Ammon's horn (tissue), 1 donor: ENCODE results near the gene NIF3L1.
"Not testable (repeated sequence)": the region's sequence is repeated elsewhere in the genome, so short reads cannot be mapped to it uniquely, and the experiment has no call there.

Experiments used
- DNase-seq: peaks from one replicate; pipeline ENCODE4 v3.0.0-alpha.2; 2016; ENCODE audit warnings: low spot score

Gene NIF3L1

DNA sequence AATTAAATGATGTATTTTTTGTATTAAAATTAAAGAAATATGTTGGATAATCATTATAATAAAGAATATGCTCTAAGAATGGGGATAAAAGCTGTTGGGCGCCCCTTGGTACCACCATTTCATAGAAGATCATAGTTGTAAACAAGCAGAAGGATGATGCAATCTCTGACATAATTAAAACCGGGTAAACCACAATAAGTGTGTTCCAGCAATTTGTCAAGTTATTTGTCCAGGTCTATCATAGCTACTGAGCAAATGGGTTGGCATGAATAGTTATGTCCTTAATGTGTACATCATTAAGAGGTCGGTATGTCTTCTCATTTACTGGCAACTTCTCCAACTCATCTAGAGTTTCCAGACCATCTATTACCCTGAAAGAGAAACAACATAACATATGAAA is 18.0 kb upstream of the NIF3L1 start:
- no peak for DNase-seq

DNA sequence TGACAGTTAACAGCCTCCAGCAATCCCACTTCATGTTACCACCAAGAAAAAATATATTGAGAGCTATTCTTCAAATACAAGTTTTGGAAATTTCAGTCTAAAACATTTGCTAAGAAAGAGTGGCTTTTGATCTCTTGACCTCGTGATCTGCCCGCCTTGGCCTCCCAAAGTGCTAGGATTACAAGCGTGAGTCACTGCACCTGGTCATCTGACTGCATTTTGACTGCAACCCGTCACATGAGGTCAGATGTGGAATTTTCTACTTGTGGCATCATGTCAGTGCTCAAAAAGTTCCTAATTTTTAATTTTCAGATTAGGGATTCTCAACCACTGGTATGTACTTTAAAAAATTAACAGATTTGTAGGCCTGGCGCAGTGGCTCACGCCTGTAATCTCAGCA is 15.6 kb upstream of the NIF3L1 start:
- DNase-seq = no peak

DNA sequence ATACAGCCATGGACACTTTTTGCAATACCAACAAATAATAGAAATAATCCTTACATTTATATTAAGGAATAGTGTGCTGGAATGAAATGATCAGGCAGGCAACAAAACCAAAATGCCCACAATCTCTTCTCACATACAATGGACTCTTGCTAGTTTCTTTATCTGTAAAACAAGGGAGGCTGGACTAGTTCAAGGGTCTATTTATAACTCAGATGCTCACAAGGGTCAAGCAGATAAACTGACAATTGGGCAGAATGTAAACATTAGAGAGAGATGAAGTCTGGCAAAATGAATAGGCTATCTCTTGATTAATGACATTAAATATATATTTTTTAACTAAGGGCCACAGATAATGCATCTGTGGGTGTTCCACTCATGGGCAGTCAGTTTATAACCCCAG is 11.7 kb upstream of the NIF3L1 start:
- no peak for DNase-seq

DNA sequence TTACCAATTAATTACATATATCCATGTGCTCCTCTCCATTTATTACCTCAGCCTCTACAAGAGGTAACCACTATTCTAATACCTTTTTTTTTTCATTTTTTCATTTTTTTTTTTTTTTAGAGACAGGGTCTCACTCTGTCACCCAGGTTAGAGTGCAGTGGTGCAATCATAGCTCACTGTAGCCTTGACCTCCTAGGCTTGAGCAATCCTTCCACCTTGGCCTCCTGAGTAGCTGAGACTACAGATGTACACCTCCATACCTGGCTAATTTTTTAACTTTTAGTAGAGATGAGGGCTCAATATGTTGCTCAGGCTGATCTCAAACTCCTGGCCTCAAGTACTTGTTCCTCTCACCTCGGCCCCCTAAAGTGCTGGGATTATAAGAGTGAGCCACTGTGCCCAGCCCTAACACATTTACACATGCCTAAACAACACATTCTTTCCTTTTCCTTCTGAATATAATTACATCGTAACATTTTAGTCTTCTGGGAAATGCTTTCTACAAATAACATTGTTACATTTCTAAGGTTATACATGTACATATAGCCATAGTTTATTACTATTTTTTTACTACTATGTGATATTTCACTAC is 10.8 kb upstream of the NIF3L1 start:
- DNase-seq = no peak

DNA sequence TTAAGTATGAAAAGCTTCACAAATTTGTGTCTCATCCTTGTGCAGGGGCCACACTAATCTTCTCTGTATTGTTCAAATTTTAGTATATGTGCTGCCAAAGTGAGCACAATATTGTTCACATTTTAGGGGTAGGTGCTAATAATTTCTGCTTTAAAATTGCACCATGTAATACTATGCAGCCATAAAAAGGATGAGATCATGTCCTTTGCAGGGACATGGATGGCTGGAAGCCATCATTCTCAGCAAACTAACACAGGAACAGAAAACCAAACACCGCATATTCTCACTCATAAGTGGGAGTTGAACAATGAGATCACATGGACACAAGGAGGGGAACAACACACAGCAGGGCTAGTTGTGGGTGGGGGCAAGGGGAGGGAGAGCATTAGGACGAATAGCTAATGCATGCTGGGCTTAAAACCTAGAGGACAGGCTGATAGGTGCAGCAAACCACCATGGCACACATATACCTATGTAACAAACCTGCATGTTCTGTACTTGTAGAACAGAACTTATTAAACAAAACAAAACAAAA is 7.4 kb upstream of the NIF3L1 start:
- DNase-seq = not testable (repeated sequence)

DNA sequence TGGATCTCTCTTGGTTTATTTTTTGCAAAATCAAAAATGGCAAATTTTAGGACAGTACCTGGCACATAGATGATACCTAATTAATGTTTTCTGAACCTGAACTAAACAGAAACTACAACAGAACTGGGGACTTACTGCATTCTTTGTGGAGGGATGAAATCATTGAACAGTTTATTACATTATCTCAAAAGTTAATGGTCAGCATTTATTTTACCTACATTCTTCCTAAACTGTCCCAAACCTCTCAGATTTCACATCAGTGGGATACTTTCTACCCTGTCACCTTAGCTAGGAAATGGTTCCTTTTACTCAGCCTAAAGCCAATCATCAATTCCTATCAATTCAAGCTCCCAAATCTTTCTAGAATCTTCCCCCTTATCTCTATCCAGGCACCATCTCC is 10.3 kb downstream of the NIF3L1 start:
- no peak for DNase-seq

DNA sequence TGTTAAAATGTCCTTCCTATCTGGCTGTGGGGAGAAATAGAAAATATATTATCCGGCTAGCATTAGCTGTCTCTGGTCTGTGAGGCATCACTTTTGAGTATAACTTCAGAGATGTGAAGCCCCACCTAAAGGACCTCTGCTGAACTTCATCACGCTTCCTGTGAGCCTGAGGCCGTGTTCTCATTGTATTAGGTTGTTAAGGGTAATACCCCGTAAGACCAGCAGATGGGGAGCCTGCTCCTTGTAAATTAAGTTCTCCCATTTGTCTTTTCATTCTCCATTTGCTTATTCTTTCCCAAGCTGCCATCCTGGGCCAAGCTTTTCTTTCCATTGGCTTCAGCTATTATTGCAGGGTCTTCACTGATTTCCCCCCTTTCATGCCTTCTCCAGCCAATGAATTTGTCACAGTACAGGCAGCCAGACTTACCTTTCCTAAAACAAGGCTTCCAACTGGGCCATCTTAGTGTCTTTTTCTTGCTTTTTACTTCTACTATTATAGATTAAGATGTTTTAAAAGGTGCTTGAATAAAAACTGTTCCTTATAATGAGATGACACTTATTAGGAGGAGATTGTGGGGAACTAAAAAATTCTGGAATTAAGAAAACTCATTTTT is 12.4 kb downstream of the NIF3L1 start:
- peak; percentile 80 for DNase-seq

DNA sequence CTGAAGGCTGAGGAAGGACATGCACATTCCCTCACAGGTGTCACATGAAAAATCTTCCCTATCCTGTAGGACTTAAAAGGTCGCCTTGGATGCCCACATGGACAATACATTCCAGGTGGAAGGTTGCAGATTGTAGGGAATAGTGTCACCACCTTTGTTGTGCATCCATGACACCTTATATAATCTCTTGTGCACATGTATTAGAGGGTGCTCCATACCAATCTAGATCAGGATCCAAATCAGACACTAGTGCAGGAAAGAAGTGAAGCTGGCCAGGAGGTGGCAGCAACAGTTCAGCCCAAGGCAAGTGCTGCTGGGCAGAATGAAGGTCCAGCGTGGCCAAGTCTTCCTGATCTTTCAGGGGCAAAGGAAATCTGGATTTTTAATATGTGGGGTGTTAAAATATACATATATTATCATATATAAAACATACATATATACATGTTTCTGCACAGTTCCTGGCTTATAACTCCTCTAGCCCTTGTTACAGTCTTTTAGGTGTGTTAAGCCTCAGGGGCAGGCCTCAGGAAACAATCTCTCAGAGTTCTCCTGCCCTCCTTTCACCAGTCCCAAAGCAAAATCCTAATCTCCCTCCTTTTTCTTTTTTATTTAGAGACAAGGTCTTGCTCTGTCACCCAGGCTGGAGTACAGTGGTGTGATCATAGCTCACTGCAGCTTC is 16.6 kb downstream of the NIF3L1 start:
- DNase-seq = peak; percentile 88

DNA sequence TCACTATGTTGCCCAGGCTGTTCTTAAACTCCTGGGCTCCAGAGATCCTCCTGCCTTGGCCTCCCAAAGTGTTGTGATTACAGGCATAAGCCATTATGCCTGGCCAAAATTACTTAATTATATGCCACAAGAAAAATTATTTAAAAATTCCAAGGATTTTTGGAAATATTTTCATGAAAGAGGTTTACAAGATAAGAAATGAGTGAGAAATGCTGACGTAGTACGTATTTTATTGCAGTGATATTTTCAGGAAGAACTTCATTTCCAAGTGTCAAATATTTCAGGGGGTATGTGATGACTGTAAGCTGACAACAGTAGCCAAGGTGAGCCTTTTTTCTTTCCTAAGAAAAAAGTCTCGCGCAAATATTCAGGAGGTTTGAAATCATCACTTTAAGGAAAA is 20.8 kb downstream of the NIF3L1 start:
- DNase-seq = no peak

DNA sequence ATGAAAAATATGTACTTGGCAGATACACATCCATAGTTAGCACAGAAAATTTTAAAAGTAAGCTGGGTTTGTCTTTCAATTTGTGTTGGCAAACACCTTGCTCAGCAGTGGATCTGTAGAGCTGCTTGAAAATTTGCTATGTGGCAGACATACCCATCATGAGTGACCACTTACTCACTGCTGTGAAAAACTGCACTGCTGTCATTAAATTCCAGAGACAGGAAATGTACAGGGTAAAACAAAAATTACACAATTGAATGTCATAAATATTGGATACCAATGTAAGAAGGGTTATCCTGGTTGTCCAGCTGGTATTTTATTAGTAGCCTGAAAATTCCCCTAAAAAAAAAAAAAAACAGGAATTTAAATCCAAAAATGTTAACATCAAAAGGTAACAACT is 24.5 kb downstream of the NIF3L1 start:
- DNase-seq = no peak

DNA sequence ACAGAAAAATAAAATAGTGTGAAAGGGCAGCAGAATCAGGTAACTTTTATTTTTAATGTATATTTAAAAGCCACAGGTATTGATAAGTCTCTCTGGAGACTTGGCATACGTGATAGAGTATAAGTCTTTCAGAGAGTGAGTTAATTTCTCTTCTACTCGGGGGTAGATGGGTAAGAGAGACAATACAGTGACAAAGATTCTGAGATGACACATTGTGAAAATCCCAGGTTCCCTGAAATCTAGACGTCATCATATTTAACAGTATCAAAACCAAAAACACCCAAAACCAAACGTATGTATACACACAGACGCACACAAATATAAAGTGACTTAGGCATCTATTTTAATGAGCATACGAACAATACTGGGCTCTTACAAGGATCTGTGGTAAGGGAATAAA is 33.3 kb downstream of the NIF3L1 start:
- no peak for DNase-seq

DNA sequence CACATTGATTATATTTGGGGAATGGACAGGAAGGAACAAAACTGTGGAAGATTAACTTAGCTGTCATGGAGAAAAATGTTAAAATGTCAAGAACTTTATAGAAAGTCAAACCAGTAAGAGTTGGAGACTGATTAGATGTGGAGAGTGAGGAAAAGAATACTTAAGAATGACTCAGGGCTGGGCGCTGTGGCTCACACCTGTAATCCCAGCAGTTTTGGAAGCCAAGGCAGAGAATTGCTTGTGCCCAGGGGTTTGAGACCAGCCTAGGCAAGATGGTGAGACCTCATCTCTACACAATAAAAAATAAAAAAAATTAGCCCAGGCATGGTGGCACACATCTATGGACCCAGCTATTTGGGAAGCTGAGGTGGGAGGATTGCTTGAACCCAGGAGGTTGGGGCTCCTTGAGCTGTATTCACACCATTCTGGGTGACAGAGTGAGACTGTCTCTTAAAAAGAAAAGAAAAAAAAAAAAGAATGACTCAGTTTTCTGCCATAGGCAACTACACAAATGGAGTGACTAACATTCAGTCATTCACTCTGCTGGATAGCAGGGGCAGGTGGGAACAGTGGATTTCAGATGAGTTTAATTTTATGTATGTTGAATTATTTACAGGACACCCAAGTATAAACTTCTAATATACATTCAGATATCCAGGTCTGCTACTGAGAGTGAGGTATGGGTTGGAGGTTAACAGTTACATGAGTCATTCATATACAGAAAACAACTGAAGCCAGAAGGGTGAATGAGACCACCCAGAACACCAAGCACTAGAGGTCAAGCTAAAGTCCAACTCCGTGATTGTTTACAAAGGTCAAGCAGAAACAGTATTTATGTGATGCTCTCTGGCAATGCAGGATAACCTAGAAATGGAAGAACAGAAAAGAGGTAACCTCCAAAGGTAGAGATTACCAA is 40.4 kb downstream of the NIF3L1 start:
- DNase-seq = no peak

DNA sequence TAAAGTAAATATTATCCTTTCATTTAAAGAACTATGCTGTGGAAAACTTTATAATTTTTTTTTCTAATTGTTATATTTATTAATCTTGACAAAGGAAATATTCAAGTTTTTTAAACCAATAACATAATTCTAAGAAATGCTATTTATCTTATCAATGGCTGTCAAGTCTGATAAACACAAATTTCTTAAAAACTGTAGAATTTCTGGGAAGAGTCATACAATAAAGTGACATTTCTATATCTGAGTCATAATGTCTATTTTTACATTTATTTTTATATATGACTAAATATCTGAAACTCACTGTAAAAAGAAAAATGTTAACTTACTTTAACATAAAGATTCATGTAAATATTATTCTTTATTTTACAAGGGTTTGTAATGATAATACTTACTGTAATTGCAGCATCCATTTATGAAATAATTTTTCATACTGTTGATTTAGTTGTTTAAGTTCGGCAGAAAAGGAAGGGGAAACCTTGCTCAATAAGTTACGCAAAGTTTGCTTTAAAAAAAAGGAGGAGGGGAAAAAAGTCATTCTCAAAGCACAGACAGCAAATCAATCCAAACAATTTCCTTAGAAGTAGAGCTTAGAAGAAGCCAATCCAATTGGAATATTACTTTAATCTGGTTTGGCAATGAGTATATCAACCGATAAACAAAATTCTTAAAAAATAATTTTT is 41.9 kb downstream of the NIF3L1 start:
- no peak for DNase-seq

DNA sequence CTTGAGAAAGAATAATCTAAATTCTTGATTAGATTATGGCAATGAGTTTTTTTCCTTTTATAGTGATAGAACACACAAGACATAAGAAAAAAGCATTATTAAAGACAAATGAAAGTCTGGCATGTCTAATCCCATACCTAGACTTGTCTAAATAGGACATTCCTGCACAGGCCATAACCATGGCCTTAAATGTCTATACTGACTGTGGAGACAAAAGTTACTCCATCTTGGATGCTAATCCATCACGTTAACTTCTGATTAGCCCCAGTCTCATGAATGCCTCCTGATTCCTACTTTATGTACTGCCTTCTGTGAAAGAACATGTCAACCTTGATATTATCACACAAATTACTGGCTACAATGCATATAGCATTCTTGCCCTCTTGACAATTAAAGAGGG is 50.7 kb downstream of the NIF3L1 start:
- no peak for DNase-seq

DNA sequence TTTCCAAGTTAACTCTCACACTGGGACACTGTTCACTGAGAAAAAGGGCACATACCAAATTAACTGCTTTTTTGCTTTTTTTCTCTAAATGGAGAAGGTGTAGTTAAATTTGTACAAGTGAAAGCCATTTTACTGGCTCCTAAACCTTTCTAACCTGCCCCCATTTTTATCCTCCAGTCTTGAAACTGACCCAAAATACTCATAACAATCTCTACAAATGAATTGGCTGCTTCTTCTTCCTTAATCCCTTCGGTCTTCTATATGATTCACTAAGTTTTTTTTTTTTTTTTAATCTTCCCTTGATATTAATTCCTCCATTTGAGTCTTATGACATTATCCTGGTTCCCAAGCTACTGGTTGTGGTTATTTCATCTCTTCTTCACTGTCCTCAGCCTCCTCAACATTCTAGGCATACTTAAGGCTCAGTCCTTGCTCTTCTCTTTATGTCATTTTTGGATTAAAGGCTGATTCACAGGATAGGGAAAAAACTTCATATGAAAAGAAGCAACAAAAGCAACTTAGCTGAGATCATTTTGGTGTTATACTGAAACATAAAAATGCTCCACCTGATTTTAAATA is 54.4 kb downstream of the NIF3L1 start:
- DNase-seq = no peak

DNA sequence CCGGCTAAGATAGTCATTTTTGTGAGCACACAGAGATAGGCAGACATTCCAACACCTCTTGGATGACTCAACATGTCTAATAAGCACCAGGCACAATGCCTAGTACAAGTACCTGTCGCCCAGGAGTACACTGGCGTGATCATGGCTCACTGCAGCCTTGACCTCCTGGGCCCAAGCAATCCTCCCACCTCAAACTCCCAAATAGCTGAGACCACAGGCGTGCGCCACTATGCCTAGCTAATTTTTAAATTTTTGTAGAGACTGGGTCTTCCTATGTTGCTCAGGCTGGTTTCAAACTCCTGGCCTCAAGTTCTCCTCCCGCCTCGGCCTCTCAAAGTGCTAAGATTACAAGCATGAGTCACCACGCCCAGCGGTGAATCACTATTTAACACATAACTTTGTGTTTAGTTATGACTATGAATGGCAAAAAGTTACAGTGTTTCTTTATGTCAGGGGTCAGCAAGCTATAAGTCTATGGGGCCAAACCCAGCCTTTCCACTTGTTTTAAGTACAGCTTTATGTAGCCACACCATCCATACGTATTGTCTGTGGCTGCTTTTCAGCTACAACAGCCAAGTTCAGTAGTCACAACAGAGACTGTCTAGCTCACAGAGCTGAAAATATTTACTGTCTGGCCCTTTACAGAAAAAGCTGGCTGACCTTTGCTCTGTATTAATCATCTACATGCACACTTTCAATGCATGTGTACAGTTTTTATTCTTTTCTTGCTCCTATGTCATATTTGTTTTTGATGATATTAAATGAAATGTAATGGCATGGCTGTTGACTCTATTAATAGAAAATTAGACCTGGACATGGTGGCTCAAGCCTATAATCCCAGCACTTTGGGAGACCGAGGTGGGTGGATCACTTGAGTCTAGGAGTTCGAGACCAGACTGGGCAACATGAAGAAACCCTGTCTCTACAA is 55.6 kb downstream of the NIF3L1 start:
- no peak for DNase-seq

DNA sequence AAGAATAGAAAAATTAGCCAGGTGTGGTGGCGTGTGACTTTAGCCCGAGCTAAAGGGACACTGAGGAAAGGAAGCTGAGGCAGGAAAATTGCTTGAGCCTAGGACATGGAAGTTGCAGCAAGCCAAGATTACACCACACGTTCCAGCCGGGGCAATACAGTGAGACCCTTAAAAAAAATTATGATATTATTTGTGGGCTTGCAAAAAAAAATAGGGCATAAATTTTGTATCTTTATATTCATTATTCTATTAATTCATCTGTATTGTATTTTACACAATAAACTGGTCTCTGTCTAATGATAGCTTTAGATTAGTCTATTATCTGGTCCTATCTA is 56.2 kb downstream of the NIF3L1 start:
- DNase-seq = no peak

DNA sequence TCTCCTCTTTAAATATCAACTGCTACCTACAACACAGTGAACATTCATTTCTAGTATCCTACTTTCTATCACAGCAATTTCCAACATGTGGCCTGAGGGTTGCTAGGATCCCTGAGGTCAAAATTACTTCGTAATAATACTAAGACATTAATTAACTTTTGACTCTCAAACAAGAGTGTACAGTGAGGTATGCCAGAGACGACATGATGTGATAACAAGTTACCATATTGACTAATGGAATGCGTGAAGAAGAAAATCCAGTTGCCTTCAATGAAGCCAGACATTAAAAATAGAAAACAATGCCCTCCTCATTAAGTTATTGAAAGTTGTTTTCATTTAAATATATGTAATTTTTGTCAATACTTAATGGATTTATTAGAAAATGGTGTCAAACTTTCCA is 61.2 kb downstream of the NIF3L1 start:
- no peak for DNase-seq
